Inferior parietal cortex (tissue), 1 donor: ENCODE results near the gene ZNF592.

Experiments
- DNase-seq: peaks from one replicate; pipeline ENCODE4 v3.0.0-alpha.2; 2016; ENCODE audit errors: extremely low spot score

The ZNF592 gene

DNA sequence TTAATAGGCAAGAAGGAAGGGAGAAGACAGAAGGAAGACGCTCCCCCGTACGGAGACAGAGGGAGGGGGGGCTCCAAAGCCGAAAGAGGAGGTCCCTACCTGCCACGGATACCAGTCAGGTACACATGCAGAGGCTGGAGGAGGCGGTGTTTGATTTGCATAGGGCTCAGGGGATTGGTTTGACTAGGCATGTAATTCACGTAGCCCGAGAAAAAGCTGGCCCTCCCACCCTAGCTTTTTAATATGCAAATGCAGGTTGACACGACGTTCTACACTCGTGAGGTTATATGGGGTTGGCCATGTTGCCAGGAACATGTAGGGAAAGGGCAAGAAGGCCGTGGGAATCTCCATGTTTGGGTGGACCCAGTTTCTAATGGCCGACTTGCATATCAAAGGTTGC lies 29.8 kb downstream of the ZNF592 start:
- no peak for DNase-seq

DNA sequence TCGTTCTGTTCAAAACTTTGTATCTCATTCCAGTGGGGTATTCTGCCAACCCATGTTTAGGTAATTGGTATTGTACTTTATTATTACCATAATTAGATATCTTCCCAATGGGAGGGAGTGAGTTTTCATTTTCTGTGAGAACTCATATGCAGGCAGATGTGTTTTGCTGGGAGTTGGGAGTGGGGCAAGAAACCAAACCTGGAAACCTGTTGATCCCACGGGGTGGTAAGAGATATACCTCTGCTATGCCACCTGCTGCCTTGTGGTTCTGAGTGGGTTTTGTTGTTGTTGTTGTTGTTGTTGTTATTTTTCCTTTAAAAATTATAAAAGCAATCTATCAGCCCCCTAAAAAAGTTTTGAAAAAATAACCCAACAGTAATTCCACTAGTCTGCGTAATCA lies 32.1 kb downstream of the ZNF592 start:
- DNase-seq, result no peak

DNA sequence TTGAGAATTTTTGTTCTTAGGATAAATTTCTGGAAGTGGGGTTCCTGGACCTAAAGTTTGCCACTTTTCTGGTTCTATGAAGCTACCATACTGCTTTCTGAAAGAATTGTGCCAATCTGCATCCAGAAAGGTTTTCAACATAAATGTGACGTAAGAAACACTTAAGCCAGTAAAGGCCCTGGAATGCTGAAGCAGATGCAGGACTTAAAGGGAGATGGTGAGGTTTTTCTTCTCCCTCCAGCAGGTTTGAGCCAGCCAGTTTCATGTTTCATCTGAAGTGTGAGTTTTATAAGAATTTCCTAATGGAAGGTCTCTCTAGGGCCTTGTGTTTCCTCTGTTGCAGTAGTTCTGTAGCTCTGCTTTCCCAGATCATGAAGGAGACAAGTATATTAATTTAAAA lies 33.1 kb downstream of the ZNF592 start:
- DNase-seq, result no peak

DNA sequence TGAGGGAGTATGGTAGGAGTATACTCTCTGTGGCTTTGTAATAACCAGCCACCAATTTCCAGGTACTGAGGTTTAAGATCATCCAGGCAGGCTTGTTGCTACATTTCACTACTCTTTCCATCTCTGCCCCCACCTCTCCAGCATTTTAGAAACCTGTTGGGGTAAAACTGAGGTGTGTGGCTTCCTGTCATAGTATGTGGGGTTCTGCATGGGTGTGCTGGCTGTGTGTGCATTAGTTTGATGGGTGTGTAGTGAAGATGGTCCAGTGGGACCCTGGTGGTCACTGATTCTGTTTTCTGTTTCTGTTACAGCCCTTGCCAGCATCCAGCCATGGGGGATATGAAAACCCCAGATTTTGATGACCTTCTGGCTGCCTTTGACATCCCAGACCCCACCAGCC lies 34.0 kb downstream of the ZNF592 start:
- DNase-seq, result no peak

DNA sequence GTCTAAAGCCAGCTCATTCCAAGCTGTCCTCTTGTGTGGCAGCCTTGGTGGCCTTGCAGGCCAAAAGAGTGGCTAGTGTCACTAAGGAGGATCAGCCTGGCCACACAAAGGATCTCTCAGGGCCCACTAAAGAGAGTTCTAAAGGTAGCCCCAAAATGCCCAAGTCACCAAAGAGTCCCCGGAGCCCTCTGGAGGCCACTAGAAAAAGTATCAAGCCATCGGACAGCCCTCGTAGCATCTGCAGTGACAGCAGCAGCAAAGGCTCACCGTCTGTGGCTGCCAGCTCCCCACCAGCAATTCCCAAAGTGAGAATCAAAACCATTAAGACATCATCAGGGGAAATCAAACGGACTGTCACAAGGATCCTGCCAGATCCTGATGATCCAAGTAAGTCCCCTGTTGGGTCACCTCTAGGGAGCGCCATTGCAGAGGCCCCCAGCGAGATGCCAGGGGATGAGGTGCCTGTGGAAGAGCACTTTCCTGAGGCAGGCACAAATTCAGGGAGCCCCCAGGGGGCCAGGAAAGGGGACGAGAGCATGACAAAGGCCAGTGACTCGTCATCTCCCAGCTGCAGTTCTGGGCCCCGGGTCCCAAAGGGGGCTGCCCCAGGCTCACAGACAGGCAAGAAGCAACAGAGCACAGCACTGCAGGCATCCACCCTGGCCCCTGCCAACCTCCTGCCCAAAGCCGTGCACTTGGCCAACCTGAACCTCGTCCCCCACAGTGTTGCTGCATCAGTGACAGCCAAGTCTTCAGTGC lies 35.3 kb downstream of the ZNF592 start:
- no peak for DNase-seq

DNA sequence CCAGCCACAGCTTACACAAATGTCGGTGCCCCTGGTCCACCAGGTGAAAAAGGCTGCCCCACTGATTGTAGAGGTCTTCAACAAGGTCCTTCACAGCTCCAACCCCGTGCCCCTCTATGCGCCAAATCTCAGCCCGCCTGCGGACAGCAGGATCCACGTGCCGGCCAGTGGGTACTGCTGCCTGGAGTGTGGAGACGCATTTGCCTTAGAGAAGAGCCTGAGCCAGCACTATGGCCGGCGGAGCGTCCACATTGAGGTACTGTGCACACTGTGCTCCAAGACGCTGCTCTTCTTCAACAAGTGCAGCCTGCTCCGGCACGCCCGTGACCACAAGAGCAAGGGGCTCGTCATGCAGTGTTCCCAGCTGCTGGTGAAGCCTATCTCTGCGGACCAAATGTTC lies 35.9 kb downstream of the ZNF592 start:
- no peak for DNase-seq

DNA sequence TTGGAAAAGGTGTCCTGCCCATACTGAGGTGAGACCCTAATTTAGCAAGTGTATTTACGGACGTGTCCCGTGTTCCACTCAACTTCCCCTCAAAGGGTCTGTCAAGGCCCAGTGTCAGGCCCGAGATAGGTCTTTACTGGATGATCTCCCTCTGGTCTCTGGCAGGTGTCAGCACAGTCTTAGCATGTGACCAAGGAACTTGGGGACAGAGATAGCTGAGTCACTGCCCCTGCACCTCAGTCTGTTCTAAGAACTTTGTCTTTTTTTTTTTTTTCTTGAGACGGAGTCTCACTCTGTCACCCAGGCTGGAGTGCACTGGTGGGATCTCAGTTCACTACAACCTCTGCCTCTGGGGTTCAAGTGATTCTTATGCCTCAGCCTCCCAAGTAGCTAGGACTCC lies 36.7 kb downstream of the ZNF592 start:
- no peak for DNase-seq

DNA sequence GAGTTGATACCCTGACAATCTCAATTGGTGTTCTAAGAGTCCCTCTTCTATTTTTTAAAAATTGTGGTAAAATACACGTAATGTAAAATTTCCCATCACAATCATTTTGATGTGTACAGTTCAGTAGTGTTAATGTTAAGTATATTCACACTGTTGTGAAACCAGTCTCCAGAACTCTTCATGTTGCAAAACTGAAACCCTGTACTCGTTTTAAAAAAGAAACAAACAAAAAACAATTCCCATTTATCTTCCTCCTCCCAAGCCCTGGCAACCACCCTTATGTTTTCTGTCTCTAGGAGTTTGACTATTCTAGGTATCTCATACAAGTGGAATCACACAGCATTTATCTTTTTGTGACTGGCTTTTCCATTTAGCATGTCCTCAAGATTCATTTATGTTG lies 40.1 kb downstream of the ZNF592 start:
- DNase-seq, result no peak

DNA sequence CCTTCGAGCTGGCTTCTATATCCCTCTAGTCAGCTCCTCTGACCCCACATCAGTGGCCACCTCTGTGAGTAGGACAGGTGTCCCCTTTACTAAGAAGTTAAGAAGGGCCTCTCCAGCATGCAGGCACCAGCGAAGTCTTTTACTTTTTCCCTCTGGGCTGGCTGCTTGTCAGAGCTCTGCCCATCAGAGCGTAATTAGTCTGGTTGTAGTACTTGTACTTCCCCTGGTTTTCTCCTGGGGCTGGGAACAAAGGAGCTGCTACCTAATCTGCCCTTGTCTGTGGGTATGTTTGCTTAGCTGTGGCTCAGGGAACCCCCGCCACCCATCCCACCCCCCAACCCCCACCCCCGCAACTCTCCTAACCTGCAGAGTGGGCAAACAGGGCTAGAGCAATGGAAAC lies 41.4 kb downstream of the ZNF592 start:
- DNase-seq, result no peak

DNA sequence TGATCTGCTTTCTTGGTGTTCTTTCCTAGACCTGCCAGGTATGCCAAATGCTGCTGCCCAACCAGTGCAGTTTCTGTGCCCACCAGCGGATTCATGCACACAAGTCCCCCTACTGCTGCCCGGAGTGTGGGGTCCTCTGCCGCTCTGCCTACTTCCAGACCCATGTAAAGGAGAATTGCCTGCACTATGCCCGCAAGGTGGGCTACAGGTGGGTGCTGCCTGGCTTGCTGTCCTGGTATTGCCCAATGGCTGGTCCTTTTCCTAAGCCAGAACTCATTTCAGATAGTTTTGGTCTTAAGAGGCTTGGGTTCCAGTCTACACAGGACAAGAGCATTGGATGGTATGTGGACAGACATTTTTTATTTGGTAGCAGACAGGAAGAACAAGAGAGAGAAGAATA lies 42.3 kb downstream of the ZNF592 start:
- no peak for DNase-seq

DNA sequence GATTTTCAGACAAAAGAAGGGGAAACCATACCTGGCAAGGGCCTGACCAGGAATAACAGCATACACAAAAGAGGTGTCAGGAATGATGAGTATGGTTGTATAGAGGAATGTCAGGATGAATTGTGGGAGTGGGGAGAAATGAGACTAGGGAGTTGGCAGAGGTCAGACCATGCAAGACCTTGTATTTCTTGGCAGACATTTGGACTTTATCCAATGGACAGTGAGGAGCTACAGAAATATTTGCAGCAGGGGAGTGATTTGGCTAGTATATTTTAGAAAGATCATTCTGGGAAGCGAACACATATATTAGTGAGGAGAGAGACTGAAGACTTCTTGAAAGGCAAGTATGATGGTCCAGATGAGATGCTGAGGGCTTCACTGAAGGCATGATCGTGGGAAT lies 43.4 kb downstream of the ZNF592 start:
- no peak for DNase-seq

DNA sequence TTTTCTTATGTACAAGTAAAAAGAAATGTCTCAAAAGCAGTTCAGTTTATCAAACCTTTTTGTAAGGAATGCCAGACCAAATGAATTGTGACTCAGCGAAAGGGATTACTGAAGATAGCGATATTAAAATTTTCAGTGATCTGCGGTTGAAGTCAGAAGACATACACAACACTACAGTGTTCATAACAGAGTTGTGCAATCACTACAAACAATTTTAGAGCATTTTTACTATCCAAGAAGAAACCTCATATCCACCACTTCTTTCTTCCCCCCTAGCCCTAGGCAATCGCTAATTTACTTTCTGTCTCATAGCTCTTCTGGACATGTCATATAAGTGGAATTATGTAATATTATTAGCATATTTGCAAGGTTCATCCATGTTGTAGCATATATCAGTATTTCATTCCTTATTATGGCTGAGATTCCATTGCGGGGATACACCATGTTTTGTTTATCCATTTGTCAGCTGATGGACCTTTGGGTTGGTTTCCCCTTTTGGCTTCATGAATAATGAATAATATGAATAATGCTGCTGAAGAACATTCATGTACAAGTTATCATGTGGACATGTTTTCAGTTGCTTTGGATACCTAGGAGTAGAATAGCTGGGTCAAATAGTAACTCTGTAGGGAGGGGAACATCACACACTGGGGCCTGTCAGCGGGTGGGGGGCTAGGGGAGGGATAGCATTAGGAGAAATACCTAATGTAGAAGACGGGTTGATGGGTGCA lies 45.2 kb downstream of the ZNF592 start:
- DNase-seq, result no peak

DNA sequence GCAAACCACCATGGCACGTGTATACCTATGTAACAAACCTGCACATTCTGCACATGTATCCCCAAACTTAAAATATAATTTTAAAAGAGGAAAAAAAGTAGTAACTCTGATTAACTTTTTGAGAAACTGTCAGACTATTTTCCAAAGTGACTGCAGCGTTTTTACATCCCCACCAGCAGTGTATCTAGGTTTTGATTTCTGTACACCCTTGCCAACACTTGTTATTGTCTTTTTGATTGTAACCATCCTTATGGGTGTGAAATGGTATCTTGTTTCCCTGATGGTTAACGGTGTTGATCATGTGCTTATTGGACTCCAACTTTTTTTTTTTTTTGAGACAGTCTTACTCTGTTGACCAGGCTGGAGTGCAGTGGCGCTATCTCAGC lies 45.8 kb downstream of the ZNF592 start:
- no peak for DNase-seq

DNA sequence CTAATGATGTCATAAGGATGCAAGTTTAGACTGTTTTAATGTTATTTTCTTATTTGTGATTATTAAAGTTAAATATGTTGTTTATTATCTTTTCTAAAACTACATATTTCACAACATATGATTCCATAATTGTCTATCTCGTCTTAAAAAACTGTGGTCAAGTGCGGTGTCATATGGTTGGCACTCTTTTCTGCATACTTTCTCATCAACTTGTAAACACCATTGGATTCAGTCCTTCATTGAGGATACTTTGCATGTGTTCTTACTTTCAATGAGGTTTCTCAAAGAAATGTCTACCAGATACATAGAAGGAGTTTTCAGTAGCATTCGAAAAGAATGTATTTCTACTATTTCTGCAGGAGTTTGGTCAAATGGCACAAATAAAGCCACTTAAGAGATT lies 46.8 kb downstream of the ZNF592 start:
- DNase-seq, result no peak

DNA sequence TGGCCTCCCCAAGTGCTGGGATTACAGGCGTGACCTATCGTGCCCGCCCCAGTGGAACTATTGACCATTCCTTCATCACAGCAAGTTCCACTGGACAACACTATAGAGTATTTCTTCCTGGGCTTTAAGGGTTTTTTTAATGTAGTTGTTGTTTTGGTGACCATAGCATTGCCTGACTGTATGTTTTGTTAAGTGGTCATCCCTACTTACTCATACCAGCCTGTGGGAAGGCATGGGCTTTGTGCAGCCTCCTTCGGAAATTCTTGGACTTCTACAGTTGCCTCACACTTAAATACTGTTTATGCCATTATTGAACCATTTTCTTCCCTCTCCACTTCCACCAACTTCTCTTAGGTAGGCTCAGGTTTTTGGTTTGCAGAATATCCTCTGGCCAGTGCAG lies 48.8 kb downstream of the ZNF592 start:
- DNase-seq, result no peak

DNA sequence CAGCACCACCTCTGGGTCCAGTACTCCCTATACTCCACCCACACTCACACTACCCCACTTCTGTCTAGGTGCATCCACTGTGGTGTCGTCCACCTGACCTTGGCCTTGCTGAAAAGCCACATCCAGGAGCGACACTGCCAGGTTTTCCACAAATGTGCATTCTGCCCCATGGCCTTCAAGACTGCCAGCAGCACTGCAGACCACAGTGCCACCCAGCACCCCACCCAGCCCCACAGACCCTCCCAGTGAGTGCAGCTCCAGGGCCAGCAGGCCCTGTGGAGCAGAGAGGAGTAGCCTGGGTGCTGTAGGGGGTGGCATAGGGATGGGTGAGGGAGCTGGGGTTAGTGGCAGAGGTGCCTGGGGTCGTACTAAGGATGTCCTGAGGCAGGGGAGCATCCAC lies 49.4 kb downstream of the ZNF592 start:
- no peak for DNase-seq

DNA sequence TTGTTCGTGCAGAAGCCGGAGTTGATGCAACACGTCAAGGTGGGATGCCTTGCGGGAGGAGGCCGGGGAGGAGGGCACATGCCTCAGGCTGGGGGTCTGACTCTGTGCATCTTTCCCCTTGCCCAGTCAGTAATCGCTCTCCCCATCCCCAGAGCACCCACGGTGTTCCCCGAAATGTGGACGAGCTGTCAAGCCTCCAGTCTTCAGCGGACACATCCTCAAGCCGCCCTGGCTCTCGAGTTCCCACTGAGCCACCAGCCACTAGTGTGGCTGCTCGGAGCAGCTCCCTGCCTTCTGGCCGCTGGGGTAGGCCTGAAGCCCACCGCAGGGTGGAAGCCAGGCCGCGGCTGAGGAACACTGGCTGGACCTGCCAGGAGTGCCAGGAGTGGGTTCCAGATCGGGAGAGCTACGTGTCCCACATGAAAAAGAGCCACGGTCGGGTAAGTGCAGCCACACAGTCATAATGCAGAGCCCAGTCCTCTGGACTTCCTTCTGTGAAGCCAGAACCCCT lies 50.1 kb downstream of the ZNF592 start:
- no peak for DNase-seq

DNA sequence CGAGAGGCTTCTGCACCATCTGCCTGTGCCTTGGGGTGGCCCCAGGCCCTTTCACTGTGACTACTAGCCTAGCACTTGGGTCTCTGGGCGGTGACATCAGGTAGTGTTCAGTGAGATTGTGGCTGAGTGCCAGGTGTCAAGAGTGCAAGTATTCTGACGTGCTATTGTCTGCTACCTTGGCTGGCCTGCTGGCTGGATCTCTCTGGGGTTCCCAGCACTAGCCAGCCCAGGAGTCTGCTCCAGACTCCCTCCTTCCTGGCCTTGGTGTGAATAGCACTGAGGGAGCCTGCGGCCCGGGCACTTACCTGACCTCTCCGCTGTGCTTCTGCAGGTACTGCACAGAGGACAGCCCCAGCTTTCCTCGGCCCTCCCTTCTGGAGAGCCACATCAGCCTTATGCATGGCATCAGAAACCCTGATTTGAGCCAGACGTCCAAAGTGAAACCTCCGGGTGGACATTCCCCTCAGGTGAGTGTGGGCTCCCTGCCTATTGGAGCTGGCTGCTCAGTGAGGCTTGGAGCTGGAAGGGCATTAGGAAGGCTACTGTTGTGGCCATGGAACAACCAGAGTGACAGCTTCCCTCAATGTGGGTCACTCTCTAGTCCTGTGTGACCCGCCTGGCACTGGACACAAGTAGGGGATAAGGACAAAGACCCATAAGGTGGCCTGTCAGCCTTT lies 51.3 kb downstream of the ZNF592 start:
- no peak for DNase-seq

DNA sequence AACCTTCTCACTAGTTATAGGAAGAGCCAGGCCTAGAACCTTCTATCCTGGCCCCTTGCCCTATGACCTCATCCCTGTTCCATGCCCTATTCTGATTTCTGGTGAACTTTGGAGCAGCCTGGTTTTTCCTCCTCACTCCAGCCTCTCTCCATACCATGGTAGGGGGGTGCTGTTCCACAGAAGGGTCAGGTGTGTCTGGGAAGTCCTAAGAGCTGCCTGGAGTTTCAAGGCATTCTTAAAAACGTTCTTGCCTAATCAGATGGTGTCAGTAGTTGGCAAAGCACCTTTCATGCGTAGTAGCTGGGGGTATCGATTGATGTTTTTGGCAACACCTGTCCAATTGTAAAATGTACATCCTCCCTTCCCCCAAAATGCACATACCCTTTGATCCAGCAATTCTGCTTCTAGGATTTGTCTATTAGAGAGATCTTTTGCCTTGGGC lies 52.0 kb downstream of the ZNF592 start:
- DNase-seq, result no peak

DNA sequence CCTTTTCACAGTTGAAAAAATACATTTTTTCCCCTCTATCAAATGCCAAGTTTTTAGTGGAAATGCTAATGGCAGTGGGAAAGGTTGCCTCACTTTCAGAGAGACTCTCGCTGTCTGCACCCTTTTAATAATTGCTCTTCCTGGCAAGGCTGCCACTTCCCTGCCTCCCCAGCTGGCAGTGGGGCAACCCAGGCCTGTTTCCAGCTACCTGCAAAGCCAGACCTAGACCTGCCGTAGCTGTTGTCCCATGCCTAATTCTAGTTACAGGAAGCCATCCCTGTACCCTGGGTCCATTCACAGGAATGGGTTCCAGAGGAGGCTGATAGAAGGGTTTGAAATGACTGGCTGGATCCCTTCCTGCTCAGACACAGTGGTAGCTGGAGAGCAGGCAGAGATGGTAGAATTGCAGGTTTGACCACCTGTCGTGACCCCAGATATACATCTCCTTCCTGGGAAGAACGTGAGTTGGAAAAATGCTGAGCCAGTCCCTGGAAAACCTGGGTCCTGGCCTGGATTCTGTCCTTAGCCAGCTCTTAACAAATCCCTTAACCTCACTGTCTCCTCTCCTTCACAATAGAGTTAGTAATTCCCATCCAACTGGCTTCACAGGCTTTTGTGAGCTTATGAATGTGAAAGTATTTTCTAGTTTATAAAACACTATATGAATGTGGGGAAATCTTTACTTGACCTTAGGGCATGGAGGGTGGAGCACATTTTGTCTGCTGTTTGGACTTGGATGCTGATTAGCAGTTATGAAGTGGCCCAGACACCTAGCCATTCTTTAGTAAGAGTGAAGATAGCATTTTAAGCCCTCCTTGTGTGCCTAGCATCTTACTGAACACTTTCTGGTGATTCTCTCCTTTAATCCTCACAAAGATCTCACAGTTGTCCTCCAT lies 55.9 kb downstream of the ZNF592 start:
- no peak for DNase-seq

DNA sequence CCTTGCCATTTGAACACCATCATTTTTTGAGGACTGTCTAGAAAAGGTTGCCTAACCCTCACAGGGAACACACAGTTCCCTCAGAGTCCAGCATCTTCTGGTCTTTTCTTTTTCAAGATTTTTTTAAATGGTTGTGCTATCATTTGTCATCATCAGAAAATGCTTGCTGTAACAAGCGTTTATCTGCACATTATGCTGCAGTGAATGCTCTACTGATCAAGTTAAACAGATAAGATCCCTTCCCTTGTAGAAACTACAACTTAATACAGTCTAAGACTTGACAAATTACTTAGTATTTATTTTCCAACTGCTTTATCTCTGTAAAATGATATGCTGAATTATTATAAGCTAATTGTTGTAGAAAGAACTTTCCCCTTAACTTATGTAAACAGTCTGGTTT lies 56.8 kb downstream of the ZNF592 start:
- no peak for DNase-seq

DNA sequence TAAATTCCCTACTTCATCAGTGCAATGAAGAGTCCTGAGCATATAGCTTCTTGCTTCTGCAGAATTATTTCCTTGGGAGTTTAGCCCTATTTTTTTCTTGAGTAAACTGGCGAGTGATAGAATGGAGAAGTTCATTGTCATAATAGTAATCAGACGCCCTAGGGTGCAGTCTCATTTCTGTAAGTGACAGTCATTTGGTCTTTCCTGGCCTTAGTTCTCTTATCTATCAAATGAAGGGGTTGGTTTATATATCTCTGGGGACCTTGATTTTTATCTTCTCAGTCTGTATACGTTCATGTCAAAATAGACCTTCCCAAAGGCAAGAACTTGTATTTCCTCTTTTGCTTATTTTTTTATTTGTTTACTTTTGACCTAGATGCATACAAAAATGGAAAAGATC lies 58.8 kb downstream of the ZNF592 start:
- DNase-seq, result no peak
